GM03348 (cell line): Measurements from ENCODE around the gene IFI44L.

Experiments
- DNase-seq: peaks from one replicate; pipeline ENCODE4 v3.0.0; 2012; ENCODE audit warnings: low spot score

IFI44L gene

DNA sequence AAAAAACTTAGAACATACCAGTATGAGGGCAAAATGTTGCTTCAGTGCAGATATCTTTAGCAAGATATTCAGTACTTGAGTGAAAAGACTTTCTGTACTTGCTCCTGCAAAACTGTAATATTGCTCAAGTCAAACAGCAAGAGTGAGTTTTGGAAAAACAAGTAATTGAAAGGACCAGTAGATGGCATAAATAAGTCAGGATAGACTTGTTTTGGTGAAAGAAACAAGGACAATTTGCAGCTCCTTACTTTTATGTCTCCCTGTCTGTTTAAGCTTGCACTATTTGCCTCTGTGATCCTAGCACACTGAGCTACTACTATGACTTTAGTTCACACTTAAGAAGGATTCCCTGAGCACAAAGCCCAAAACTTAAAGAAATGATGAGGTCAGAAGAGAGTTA, 68.4 kb downstream of the IFI44L start:
- DNase-seq, result peak; percentile 64

DNA sequence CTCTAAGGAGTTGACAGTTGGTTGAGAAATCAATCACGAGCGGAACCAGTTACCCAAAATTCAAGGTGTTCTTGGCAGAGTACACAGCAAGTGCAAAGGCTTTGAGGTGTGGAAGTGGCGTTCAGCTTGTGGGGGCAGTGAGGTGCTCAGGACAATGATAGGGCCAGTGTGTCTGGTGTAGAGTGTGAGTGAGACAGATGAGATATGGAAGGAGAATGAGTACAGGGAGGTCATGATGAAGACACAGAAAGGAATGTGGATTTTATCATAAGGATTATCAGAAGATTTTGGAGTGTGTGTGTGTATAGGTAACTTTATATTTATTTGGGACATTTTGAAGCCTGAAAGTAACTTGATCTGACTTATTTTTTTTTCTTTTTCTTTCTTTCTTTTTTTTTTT, 70.3 kb downstream of the IFI44L start:
- no peak for DNase-seq

DNA sequence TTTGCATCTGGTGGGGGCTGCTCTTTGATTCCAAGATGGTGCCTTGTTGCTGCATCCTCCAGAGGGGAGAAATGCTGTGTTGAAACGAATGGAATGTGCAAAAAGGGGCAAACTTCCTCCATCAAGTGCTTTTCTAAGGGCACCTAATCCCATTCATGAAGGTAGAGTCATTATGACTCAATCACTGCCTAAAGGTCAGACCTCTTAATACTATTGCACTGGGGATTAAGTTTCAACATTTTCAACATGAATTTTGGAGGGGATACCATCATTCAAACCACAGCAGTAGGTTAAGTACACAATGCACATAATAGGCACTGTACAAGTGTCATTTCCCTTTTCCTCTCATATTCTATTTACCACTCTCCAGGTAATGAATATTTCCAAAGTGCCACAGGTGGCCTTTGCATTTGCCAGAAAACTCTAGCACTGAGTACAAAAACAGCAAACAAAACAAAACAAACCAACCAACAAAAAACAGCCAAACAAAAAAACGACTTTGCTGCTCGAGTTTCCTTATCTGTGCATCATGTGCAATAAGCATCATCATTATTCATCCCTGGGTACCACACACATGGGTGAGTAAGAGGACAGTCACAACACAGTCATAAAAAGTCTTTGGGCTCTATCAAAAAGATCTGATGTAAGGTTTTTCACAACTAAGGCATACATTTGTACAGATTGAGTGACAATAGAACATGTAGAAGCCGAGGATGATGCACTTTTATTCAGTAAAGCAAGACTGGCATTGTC, 71.9 kb downstream of the IFI44L start:
- DNase-seq, result peak; percentile 17
